SW480 (cell line): ENCODE data around the gene C1orf21.

ENCODE experiments used
- DNase-seq: peaks from one replicate; pipeline ENCODE4 v3.0.0-alpha.2; 2016; ENCODE audit warnings: low spot score

Gene C1orf21

GRCh38 chr1:184416481-184416880 is 29.7 kb downstream of the C1orf21 start:
- no peak for DNase-seq

DNA sequence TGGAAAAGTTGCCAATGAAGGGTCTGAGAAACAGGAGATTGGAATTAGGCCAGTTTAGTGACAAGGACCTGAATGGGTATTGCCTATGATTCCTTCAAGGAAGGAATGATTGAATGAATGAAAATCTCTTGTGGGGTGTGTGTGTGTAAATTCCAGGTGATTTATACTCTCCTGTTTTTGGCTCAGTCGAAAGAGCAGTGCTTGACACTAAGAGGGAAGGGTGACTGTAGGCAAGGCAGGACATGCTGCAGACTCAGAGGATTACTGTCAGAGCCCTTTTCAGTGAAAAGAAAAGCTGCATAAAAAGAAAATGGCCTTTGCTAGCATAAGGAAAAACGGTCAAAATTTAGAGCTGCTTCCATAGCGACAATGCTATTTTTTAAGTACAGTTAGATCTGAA is 30.1 kb downstream of the C1orf21 start:
- DNase-seq: no peak

GRCh38 chr1:184417916-184418315 is 31.1 kb downstream of the C1orf21 start:
- no peak for DNase-seq

DNA sequence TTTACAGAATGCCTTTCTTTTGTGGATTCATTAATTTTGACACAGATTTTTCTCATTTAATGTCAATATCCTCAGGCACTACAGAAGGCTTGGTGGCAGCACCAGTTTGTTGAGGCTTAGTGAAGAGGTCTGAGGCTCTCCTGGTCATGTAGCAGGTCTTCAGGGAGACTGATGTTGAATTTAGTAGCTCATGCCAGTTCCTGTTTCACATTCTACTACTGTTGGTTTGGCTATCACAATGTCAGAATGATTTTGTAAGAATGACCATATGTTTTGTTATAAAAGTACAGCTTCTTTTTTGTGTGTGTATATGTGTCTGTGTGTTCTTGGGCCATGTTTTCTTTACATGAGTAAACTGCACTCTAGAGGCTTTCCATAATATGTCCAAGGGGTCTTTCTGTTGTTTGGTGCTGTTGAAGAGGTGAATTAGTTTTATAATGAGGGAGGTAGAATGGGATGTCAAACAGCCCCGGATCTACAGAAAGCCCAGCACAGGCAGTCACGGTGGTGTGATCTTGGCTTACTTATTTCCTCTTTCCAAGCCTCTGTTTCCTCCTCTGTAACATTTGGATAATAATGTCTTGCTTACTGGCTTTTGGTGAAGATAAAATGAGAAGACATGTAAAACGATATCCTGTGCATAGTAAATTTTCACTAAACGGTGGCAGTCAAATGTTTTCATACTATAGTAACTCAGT is 32.0 kb downstream of the C1orf21 start:
- no peak for DNase-seq

- DNase-seq: no peak
Measured at GRCh38 chr1:184419350-184420161, 32.7 kb downstream of the C1orf21 start.

GRCh38 chr1:184422490-184423233 is 35.8 kb downstream of the C1orf21 start:
- no peak for DNase-seq

GRCh38 chr1:184423649-184424048 is 36.8 kb downstream of the C1orf21 start:
- no peak for DNase-seq

GRCh38 chr1:184424157-184424556 is 37.3 kb downstream of the C1orf21 start:
- DNase-seq: no peak

DNA sequence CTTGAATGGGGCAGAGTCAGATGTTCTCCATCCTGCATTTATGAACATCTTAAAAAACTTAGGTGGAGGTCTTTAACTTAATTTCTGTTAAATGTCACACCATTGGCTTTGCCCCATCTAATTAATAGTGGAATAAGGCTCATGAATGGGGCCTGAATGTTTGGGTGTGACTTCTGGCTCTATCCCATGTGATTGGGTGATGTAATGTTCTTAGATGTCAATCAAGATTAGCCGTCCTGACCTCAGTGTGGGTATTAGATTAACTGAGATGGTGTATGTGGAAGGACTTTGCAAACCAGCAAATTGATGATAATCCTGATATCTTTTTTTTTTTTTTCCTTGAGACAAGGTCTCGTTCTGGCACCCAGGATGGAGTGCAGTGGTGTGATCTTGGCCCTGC is 38.1 kb downstream of the C1orf21 start:
- DNase-seq: no peak

- DNase-seq: no peak
Measured at GRCh38 chr1:184425449-184426277, 38.8 kb downstream of the C1orf21 start.

- DNase-seq: no peak
Measured at GRCh38 chr1:184426278-184426674, 39.4 kb downstream of the C1orf21 start.

DNA sequence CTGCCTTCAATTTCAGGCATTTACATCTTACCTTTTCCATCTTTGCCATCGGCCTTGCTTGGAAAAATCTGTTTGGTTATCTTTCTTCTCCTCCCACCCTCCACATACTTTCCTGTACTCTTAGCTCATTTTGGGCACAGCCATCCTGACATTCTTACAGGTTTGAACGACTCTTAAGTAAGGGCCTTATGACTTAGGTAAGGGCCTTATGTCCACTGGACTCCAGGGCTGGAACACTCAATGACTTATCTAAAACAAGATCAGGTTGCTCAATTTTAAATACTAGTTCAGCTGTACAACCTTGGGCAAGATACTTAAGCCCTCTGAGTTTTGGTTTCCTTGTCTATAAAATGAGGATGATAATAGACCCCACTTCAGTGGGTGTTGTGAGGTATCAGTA is 40.9 kb downstream of the C1orf21 start:
- DNase-seq: no peak

DNA sequence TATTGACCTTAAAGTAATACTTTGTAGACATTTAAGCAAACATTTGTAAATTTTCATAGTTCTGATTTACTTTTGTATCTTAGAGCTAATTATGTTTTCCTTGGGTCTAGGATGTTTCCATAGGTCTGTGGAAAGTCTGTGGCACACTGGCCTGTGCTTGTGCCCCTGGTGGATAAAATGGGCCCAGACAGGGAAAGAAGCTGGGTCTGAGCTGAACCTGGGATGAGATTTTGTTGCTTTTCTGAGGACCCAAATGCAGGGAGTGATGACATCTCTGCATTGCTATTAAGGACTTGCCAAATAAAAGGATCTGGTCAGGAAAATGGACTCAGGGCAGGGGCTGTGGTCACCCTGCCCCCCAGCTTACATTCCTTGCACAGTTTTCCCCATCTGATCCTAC is 41.8 kb downstream of the C1orf21 start:
- DNase-seq: no peak

GRCh38 chr1:184429335-184429734 is 42.5 kb downstream of the C1orf21 start:
- no peak for DNase-seq

DNA sequence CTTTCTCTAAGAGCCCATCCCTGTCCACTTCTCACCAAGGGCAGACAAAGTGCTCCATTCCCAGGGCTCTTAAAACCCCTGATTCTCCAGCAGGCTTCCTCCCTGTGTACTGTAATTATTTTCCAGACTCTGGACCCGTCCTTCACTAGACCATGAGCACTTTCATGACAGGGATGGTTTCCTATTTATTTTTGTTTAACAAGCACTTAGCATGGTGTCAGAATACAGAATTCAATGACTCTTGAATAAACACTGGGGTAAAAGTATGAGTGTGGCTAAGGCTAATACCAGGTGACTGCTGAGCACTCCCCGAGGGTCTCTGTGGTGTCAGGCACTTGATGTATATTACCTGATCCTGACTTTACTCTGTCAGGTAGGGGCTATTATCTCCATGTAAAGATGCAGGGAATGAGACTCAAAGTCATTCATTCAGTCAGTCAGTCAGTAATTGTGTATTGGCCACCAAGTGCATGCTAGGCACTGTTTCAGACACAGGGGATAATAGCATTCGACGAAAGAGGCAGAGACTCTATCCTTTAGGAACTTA is 47.2 kb downstream of the C1orf21 start:
- DNase-seq: no peak

GRCh38 chr1:184437291-184437690 is 50.5 kb downstream of the C1orf21 start:
- DNase-seq: no peak

DNA sequence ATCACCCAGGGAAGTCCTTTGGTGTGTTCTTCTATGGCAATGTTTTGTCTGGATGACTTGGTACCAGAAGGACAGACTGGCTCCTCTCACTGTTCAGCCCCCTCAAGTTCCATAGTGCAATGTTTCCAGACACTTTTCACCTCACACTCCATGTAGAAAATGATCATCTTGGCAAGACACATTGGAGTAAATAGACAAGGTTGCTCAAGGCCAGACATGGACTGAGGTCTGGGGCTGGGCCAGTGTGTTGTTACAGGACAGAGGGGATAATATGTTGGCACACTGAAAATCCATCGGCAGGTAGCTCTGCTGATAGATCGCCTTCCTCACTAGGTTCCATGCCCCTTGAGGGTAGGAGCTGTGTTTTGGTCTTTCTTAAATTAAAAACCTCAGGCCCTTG is 51.5 kb downstream of the C1orf21 start:
- no peak for DNase-seq

- DNase-seq: no peak
Measured at GRCh38 chr1:184442260-184442659, 55.4 kb downstream of the C1orf21 start.

GRCh38 chr1:184443201-184443600 is 56.4 kb downstream of the C1orf21 start:
- no peak for DNase-seq

DNA sequence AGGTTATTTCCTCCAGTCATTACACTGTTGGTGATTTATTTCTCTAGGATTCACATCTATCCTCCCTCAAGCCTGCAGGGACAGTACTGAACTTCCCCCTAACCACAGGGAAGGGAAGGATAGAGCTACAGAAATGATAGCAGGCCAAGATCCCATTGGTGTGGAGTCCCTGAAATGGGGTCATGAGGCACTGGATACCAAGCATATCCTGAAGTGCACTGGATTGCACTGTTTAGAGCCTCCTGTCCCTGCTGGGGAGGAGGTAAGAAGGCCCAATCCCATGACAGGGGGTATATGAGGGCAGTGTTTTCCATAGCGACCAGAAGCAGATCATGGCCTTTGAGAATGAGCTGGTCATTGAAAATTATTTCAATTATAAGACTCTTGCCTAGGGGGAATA is 56.8 kb downstream of the C1orf21 start:
- DNase-seq: no peak

- no peak for DNase-seq
Measured at GRCh38 chr1:184445997-184446396, 59.2 kb downstream of the C1orf21 start.
